ENCODE measurements around the gene AGBL4.

GRCh38 chr1:49544615-49545014, 479.1 kb downstream of the AGBL4 start:
- TF ChIP-seq GATA2 (IDR thresholded peaks at IDR 0.05; ENCODE audit: low read depth, low read length) (no peak), GATA3 (IDR thresholded peaks at IDR 0.05; ENCODE audit: low read depth, low read length) (no peak)

Data from SH-SY5Y (cell line).